Osteocyte (in vitro differentiated cells): ENCODE measurements around the gene EIF4G1. TPM values are rescaled to one million over a fixed set of nuclear protein-coding genes. Genes with fewer than 3 reads are reported as not detected.
A peak's percentile ranks its signal among the peaks of the same experiment; 100 is the strongest.

Experiments used
- DNase-seq: peaks from one replicate; pipeline ENCODE4 v3.0.0; 2021; ENCODE audit warnings: mixed read lengths; ENCODE audit not compliant: unreplicated experiment; ENCODE audit errors: extremely low spot score
- H3K27ac Mint-ChIP-seq: one replicate; pipeline ENCODE4 v1.8.0; 2021; ENCODE audit warnings: mild to moderate bottlenecking, mixed read lengths; ENCODE audit not compliant: unreplicated experiment
- H3K27me3 Mint-ChIP-seq: one replicate; pipeline ENCODE4 v1.8.0; 2021; ENCODE audit warnings: mixed read lengths; ENCODE audit not compliant: unreplicated experiment
- H3K36me3 Mint-ChIP-seq: one replicate; pipeline ENCODE4 v1.8.0; 2021; ENCODE audit warnings: mixed read lengths; ENCODE audit not compliant: unreplicated experiment
- H3K4me1 Mint-ChIP-seq: one replicate; pipeline ENCODE4 v1.8.0; 2021; ENCODE audit warnings: mixed read lengths; ENCODE audit not compliant: unreplicated experiment
- H3K4me3 Mint-ChIP-seq: one replicate; pipeline ENCODE4 v1.8.0; 2021; ENCODE audit warnings: mild to moderate bottlenecking, moderate library complexity, mixed read lengths; ENCODE audit not compliant: unreplicated experiment
- H3K9me3 Mint-ChIP-seq: one replicate; pipeline ENCODE4 v1.8.0; 2021; ENCODE audit warnings: mixed read lengths; ENCODE audit not compliant: unreplicated experiment
- total RNA-seq: library from RNA; stranded (reverse); gene quantifications from 2 replicates; pipeline ENCODE4 v1.2.1, GENCODE V29; 2021
- TF ChIP-seq, protein P1 (sequence below): fragments of 200-600 bp; sonication (generic); IDR thresholded peaks from 2 replicates; pipeline ENCODE4 v1.5.0; 2021; ENCODE audit warnings: antibody characterized with exemption, mild to moderate bottlenecking, moderate library complexity

The EIF4G1 gene
- total RNA-seq, 1 donor from 2014 or later = 385 TPM

DNA sequence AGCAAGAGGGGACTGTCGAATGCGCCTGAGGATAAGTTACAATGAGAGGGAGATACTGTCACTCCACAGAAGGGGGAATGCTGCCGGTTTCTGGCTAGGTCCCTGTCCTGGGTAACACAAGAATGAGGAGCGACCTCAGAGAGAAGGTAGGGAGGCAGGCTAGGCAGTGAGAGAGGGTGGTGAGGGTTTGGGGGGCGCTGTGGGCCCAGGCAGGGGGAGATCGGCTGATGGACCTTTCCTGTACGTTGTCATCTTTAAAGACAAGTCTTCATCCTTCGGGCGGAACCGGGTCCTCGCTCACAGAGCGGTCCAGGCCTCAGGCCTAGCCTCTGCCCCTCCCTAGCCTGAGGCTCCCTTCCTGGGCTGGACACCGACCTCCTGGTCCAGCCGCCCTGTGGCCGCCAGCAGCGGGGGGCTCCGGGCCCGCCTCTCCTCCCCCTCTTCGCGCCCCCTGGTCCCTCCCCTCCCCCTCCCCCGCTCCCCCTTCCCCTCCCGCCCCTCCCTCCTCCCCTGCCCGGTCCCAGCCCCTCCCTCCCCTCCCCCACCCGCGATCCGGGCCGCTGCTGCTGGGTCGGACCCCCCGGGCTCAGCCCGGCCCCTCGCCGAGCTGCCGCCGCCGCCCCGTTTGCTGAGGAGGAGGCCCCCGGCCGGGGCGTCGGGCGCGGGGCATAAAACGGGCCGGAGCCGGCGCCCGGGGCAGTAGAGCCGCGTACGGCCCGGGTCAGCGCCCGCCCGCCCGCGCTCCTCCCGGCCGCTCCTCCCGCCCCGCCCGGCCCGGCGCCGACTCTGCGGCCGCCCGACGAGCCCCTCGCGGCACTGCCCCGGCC is 65.2 kb downstream of the EIF4G1 start, which contains the start of gene CHRD:
Gene CHRD (plus strand): TSS at position 697 of the 827 bp plus-strand sequence. CDS start 265 bp downstream, outside the sequence.
- H3K4me1 Mint-ChIP-seq = peaks cover 13% of the 10 kb centered on the region
- DNase-seq = no peak
- peak within 1 kb of the TSS; percentile 62 for H3K4me3 Mint-ChIP-seq
- H3K9me3 Mint-ChIP-seq = no peaks in the 10 kb centered on the region
- H3K27me3 Mint-ChIP-seq = peaks cover 60% of the 10 kb centered on the region
- TF ChIP-seq, protein P1, sequence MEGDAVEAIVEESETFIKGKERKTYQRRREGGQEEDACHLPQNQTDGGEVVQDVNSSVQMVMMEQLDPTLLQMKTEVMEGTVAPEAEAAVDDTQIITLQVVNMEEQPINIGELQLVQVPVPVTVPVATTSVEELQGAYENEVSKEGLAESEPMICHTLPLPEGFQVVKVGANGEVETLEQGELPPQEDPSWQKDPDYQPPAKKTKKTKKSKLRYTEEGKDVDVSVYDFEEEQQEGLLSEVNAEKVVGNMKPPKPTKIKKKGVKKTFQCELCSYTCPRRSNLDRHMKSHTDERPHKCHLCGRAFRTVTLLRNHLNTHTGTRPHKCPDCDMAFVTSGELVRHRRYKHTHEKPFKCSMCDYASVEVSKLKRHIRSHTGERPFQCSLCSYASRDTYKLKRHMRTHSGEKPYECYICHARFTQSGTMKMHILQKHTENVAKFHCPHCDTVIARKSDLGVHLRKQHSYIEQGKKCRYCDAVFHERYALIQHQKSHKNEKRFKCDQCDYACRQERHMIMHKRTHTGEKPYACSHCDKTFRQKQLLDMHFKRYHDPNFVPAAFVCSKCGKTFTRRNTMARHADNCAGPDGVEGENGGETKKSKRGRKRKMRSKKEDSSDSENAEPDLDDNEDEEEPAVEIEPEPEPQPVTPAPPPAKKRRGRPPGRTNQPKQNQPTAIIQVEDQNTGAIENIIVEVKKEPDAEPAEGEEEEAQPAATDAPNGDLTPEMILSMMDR = no peak
- no peaks in the 10 kb centered on the region for H3K36me3 Mint-ChIP-seq
- H3K27ac Mint-ChIP-seq = no peak within 1 kb of the TSS

DNA sequence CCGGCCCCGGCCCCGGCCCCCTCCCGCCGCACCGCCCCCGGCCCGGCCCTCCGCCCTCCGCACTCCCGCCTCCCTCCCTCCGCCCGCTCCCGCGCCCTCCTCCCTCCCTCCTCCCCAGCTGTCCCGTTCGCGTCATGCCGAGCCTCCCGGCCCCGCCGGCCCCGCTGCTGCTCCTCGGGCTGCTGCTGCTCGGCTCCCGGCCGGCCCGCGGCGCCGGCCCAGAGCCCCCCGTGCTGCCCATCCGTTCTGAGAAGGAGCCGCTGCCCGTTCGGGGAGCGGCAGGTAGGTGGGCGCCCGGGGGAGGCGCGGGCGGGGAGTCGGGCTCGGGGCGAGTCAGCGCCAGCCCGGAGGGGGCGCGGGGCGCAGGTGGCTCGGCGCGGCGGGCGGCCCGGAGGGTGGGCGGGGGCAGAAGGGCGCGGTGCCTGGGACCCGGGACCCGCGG is 65.8 kb downstream of the EIF4G1 start:
- Mint-ChIP-seq H3K4me3 (no peak overlapping the region), H3K4me1 (peaks cover 13% of the 10 kb centered on the region), H3K27ac (no peak overlapping the region), H3K9me3 (no peaks in the 10 kb centered on the region), H3K27me3 (peaks cover 59% of the 10 kb centered on the region), H3K36me3 (no peaks in the 10 kb centered on the region)
- TF ChIP-seq, protein P1 = no peak
- no peak for DNase-seq

DNA sequence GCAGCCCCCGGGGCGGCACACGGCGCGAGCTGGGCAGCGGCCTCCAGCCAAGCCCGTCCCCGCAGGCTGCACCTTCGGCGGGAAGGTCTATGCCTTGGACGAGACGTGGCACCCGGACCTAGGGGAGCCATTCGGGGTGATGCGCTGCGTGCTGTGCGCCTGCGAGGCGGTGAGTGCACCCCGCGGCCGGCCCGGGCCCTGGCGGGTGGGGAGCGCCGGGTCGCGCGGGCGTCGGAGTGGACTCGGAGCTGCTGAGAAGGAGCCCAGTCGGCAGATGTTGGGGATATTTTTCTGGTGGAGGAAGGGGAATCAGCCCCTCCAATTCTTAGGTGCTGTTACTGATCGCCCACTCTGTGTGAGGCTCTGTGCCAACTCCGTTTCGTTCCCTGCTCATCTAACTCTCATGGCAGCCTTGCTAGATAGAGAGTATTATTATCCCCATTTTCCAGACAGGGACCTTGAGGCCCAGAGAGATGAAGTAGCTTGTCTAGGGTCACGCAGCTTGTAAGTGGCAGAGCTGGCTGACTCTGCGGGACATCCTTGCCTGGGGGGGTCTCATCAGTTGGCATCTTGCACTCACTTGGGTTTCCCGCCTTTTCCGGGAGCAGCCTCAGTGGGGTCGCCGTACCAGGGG is 66.3 kb downstream of the EIF4G1 start:
- H3K27ac Mint-ChIP-seq = no peak overlapping the region
- no peaks in the 10 kb centered on the region for H3K36me3 Mint-ChIP-seq
- H3K9me3 Mint-ChIP-seq = no peaks in the 10 kb centered on the region
- TF ChIP-seq, protein P1 = no peak
- H3K27me3 Mint-ChIP-seq = peaks cover 53% of the 10 kb centered on the region
- peaks cover 13% of the 10 kb centered on the region for H3K4me1 Mint-ChIP-seq
- peak overlapping the region; percentile 53 for H3K4me3 Mint-ChIP-seq
- no peak for DNase-seq

DNA sequence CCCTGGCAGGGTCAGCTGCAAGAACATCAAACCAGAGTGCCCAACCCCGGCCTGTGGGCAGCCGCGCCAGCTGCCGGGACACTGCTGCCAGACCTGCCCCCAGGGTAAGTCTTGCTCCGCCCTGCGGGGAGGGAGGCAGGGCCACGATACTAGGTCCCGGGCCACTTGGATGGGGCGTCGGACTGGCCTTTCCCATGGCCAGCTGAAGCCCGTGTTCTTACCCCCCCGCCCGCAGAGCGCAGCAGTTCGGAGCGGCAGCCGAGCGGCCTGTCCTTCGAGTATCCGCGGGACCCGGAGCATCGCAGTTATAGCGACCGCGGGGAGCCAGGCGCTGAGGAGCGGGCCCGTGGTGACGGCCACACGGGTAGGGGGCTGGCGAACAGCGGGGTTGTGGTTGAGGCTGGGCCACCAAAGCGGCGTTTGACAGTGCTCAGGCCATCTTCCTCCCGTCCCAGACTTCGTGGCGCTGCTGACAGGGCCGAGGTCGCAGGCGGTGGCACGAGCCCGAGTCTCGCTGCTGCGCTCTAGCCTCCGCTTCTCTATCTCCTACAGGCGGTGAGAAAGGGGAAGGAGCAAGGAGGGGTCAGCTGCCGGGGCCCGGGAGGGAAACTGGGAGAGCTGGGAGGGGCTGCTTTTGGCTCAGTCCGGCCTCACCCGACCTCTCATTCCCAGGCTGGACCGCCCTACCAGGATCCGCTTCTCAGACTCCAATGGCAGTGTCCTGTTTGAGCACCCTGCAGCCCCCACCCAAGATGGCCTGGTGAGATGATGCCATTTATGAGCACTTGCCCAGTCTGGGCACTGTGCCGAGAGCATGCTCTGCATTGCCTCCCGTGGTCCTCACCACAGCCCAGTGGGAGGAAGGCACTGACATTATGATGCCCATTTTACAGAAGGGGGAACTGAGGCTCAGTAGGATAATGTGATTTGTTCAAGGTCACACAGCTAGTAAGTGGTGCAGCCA is 67.1 kb downstream of the EIF4G1 start:
- peak overlapping the region; percentile 53 for H3K4me3 Mint-ChIP-seq
- H3K9me3 Mint-ChIP-seq = no peaks in the 10 kb centered on the region

More for the DNA sequence above, 67.1 kb downstream of the EIF4G1 start:
- Mint-ChIP-seq H3K4me1 (peaks cover 13% of the 10 kb centered on the region), H3K36me3 (no peaks in the 10 kb centered on the region), H3K27ac (no peak overlapping the region), H3K27me3 (peaks cover 47% of the 10 kb centered on the region)
- TF ChIP-seq, protein P1 = no peak
- DNase-seq = no peak
